A549 (cell line): ENCODE measurements around the gene NKAIN2. TPM values are rescaled to one million over a fixed set of nuclear protein-coding genes. Genes with fewer than 3 reads are reported as not detected.

Experiments used
- ATAC-seq, 2 experiments: fragments of 200-7000 bp in 1 of 2; fragments of >200 bp in 1 of 2; cut with Nextera tagmentation in 1 of 2; cut with Tn5 transposase in 1 of 2; 3 replicates each; pipeline versions ENCODE4 v1.8.0 to v1.9.1; 2018 to 2020; ENCODE audit warnings: mild to moderate bottlenecking in 1 of 2, moderate library complexity in 1 of 2
- CTCF ChIA-PET: fragments of 300-600 bp; sonication (Branson Sonifier 250); formaldehyde crosslinking; extraction: SDS; loops from one replicate; lab custom pipeline; 2021; ENCODE audit warnings: antibody characterized with exemption, inconsistent platforms; lab: Yijun Ruan, JAX
- POLR2A ChIA-PET: fragments of 350-600 bp; formaldehyde crosslinking; extraction: SDS; loops from one replicate; lab custom pipeline; 2021; ENCODE audit warnings: antibody characterized with exemption, inconsistent platforms; lab: Yijun Ruan, JAX
- DNase-seq, 2 experiments: peaks; one replicate each; pipeline versions ENCODE4 v3.0.0 to v3.0.0-alpha.2; 2011 to 2016; ENCODE audit warnings: low read depth in 1 of 2, low spot score in 1 of 2
- FAIRE-seq: peaks from 2 replicates; lab custom pipeline; 2011; peaks lifted over from hg19 to GRCh38; lab: Jason Lieb, UNC
- H3K27ac ChIP-seq, 2 experiments: fragments of >200 bp; sonication (Bioruptor Twin); formaldehyde crosslinking; 3 replicates each; pipeline ENCODE4 v1.5.1; 2016 to 2017
- H3K4me1 ChIP-seq: fragments of >200 bp; sonication (Bioruptor Twin); formaldehyde crosslinking; 3 replicates; pipeline ENCODE4 v1.6.1; 2016
- H3K4me2 ChIP-seq: fragments of >200 bp; sonication (Bioruptor Twin); formaldehyde crosslinking; 3 replicates; pipeline ENCODE4 v1.6.1; 2016
- H3K4me3 ChIP-seq: fragments of >200 bp; sonication (Bioruptor Twin); formaldehyde crosslinking; 3 replicates; pipeline ENCODE4 v1.5.1; 2016
- H3K9me3 ChIP-seq: fragments of >200 bp; sonication (Bioruptor Twin); formaldehyde crosslinking; 3 replicates; pipeline ENCODE4 v1.6.1; 2016
- BHLHE40 ChIP-seq: IDR thresholded peaks from 2 replicates; pipeline ENCODE4 v1.6.1; 2012; ENCODE audit warnings: low read depth, low read length, inconsistent platforms
- CHD2 ChIP-seq: fragments of 150-350 bp; IDR thresholded peaks from 2 replicates; pipeline ENCODE4 v1.6.1; 2014; ENCODE audit warnings: low read length; ENCODE audit not compliant: partially characterized antibody
- CHD4 ChIP-seq: fragments of 200-600 bp; sonication (generic); IDR thresholded peaks from 2 replicates; pipeline ENCODE4 v1.6.1; 2016; ENCODE audit warnings: antibody characterized with exemption, mild to moderate bottlenecking, borderline replicate concordance
- EHF ChIP-seq: fragments of 250-450 bp; sonication (Bioruptor Pico); IDR thresholded peaks from 2 replicates; pipeline ENCODE4 v1.5.0; 2020; ENCODE audit warnings: mild to moderate bottlenecking
- FOSB ChIP-seq: fragments of 250-450 bp; sonication (Bioruptor Pico); IDR thresholded peaks from 2 replicates; pipeline ENCODE4 v1.5.0; 2020; ENCODE audit warnings: mild to moderate bottlenecking, moderate library complexity
- GATA3 ChIP-seq: IDR thresholded peaks from 2 replicates; pipeline ENCODE4 v1.6.1; 2012; ENCODE audit warnings: borderline replicate concordance
- HES2 ChIP-seq: fragments of >200 bp; sonication (Bioruptor Twin); formaldehyde crosslinking; IDR thresholded peaks from 2 replicates; pipeline ENCODE4 v1.6.1; 2016
- HEYL ChIP-seq: fragments of 250-450 bp; sonication (Bioruptor Pico); IDR thresholded peaks from 2 replicates; pipeline ENCODE4 v1.8.0; 2021; ENCODE audit warnings: mild to moderate bottlenecking, moderate library complexity
- HOXB13 ChIP-seq: fragments of 250-450 bp; sonication (Bioruptor Pico); IDR thresholded peaks from 2 replicates; pipeline ENCODE4 v1.5.0; 2020; ENCODE audit warnings: low read depth, mild to moderate bottlenecking, moderate library complexity
- JUN ChIP-seq, 2 experiments: fragments of >200 bp; sonication (Bioruptor Twin); formaldehyde crosslinking; IDR thresholded peaks; 2 replicates in 1 of 2; 3 replicates in 1 of 2; pipeline ENCODE4 v1.6.1; 2016 to 2017
- JUNB ChIP-seq: fragments of >200 bp; sonication (Bioruptor Twin); formaldehyde crosslinking; IDR thresholded peaks from 2 replicates; pipeline ENCODE4 v1.6.1; 2016
- KDM1A ChIP-seq: fragments of 200-600 bp; sonication (generic); IDR thresholded peaks from 2 replicates; pipeline ENCODE4 v1.6.1; 2016; ENCODE audit warnings: low read depth, mild to moderate bottlenecking
- KDM5A ChIP-seq: fragments of 200-600 bp; sonication (generic); IDR thresholded peaks from 2 replicates; pipeline ENCODE4 v1.6.1; 2016; ENCODE audit warnings: antibody characterized with exemption, mild to moderate bottlenecking
- MAFK ChIP-seq: fragments of 450-650 bp; IDR thresholded peaks from 2 replicates; pipeline ENCODE4 v1.6.1; 2014; ENCODE audit not compliant: partially characterized antibody
- MAZ ChIP-seq: fragments of 150-350 bp; IDR thresholded peaks from 2 replicates; pipeline ENCODE4 v1.6.1; 2014; ENCODE audit warnings: antibody characterized with exemption, low read depth, low read length, borderline replicate concordance
- NFE2L2 ChIP-seq: fragments of 150-350 bp; conservative IDR thresholded peaks from 2 replicates; pipeline ENCODE4 v1.6.1; 2014; ENCODE audit warnings: low read length
- PHF8 ChIP-seq: fragments of 200-600 bp; sonication (generic); IDR thresholded peaks from 2 replicates; pipeline ENCODE4 v1.6.1; 2016; ENCODE audit warnings: low read depth, mild to moderate bottlenecking, antibody characterized with exemption, moderate library complexity, borderline replicate concordance
- RAD21 ChIP-seq, 2 experiments: fragments of >200 bp in 1 of 2; sonication (Bioruptor Twin) in 1 of 2; formaldehyde crosslinking in 1 of 2; IDR thresholded peaks in 1 of 2; conservative IDR thresholded peaks in 1 of 2; 2 replicates in 1 of 2; 3 replicates in 1 of 2; pipeline ENCODE4 v1.6.1; 2012 to 2018; ENCODE audit warnings: inconsistent platforms in 1 of 2
- RFX5 ChIP-seq: fragments of 450-650 bp; IDR thresholded peaks from 2 replicates; pipeline ENCODE4 v1.7.1; 2014; ENCODE audit warnings: antibody characterized with exemption, mild to moderate bottlenecking, moderate library complexity
- SREBF2 ChIP-seq: fragments of 450-650 bp; IDR thresholded peaks from 2 replicates; pipeline ENCODE4 v1.6.1; 2014; ENCODE audit warnings: mild to moderate bottlenecking, moderate library complexity
- TFCP2L1 ChIP-seq: fragments of 250-450 bp; sonication (Bioruptor Pico); IDR thresholded peaks from 2 replicates; pipeline ENCODE4 v1.5.0; 2021; ENCODE audit warnings: mild to moderate bottlenecking
- USF2 ChIP-seq: fragments of 450-650 bp; IDR thresholded peaks from 2 replicates; pipeline ENCODE4 v1.6.1; 2014; ENCODE audit warnings: antibody characterized with exemption
- ZC3H11A ChIP-seq: fragments of 450-650 bp; IDR thresholded peaks from 2 replicates; pipeline ENCODE4 v1.6.1; 2014; ENCODE audit warnings: antibody characterized with exemption, mild to moderate bottlenecking
- ZFP36 ChIP-seq: fragments of 450-650 bp; IDR thresholded peaks from 2 replicates; pipeline ENCODE4 v1.6.1; 2014; ENCODE audit warnings: borderline replicate concordance; ENCODE audit not compliant: partially characterized antibody
- ZNF302 ChIP-seq: fragments of 250-450 bp; sonication (Bioruptor Pico); IDR thresholded peaks from 2 replicates; pipeline ENCODE4 v1.9.0; 2021; ENCODE audit warnings: inconsistent platforms, mild to moderate bottlenecking, moderate library complexity
- ZSCAN20 ChIP-seq: fragments of 250-450 bp; sonication (Bioruptor Pico); IDR thresholded peaks from 2 replicates; pipeline ENCODE4 v1.8.0; 2022; ENCODE audit warnings: mild to moderate bottlenecking, moderate library complexity
- WGBS: methylation state at CpG from one replicate; pipeline ENCODE4 v1.1.6; 2017; ENCODE audit errors: missing lambda C conversion rate; 5-methylcytosine and 5-hydroxymethylcytosine counted together
- polyA plus RNA-seq, 4 experiments: library from polyadenylated mRNA; depleted of rRNA in 3 of 4; stranded (reverse); fragments of >200 nt; fragmentation: RNase III in 1 of 4; extraction: RNeasy Plus Mini Kit Qiagen cat#74134 plus additional on column Dnase treatment in 1 of 4; gene quantifications; 2 replicates in 3 of 4; 3 replicates in 1 of 4; pipeline ENCODE4 v1.2.3, GENCODE V29; 2011 to 2017
- TF ChIP-seq, protein P1 (sequence below): IDR thresholded peaks from 2 replicates; pipeline ENCODE4 v1.6.1; 2012; ENCODE audit warnings: low read depth, borderline replicate concordance
- TF ChIP-seq, protein P2 (sequence below): IDR thresholded peaks from 2 replicates; pipeline ENCODE4 v1.6.1; 2012

NKAIN2 gene
- polyA plus RNA-seq, 2 of the 4 experiments (the other 2 are of a cell fraction), result not detected

GRCh38 chr6:124677874-124678273 lies 874.2 kb downstream of the NKAIN2 start (continued):
- TF ChIP-seq USF2, result no peak

DNA sequence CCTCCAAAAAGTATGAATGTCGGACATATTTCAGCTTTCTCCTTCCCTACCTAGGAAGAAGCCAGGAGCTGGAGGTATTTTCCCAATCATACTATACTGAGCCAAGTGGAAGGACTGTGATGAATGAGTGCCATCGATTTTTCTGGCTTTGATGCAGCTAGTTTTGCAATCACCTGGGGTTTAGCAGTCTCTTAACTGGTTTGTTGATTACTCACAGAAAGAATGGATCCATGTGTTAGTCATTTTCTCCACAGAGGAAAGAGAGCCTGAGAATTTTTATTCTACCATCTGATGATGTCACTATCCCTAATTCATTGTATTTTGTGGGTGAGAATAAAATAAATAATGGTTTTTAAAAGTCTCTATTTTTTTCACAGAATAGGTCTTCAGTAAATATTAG lies 875.7 kb downstream of the NKAIN2 start:
- FAIRE-seq (no peak), DNase-seq (no peak), ATAC-seq (no peak)
- no peak overlapping the region for H3K4me2 ChIP-seq
- ChIA-PET CTCF (no interaction called here), POLR2A (no interaction called here)
- H3K27ac ChIP-seq, result no peak overlapping the region
- no peak overlapping the region for H3K4me3 ChIP-seq
- no peaks in the 10 kb centered on the region for H3K9me3 ChIP-seq
- no peak for TF ChIP-seq EHF (CRISPR knock-in tag)
- TF ChIP-seq KDM1A, result no peak
- TF ChIP-seq, protein P1, sequence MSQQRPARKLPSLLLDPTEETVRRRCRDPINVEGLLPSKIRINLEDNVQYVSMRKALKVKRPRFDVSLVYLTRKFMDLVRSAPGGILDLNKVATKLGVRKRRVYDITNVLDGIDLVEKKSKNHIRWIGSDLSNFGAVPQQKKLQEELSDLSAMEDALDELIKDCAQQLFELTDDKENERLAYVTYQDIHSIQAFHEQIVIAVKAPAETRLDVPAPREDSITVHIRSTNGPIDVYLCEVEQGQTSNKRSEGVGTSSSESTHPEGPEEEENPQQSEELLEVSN, result no peak
- no peaks in the 10 kb centered on the region for H3K4me1 ChIP-seq
- WGBS, result 25% methylated on average over 2 of the region's 2 CpGs

DNA sequence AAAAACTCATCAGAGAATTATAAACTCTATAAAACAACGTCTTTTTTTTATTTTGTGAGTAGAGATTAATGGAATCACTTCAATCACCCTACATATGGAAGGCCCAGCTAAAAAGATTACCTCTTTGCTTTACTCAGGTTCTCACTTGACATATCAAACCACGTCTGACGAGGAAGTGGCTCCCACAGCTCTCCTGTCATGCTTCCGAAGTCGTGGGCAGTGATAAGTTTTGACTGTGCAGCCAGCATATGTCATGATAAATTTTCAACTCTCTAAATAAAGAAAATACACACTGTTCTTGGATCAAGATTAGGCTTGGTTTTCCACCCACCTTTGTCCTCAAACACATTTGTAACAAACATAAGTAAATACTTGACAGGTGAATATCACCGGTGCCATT lies 879.1 kb downstream of the NKAIN2 start:
- DNase-seq, result no peak
- 3% methylated on average over 6 of the region's 6 CpGs for WGBS
- FAIRE-seq, result no peak
- no peak for ATAC-seq
- H3K27ac ChIP-seq, result no peak overlapping the region
- H3K4me1 ChIP-seq, result no peaks in the 10 kb centered on the region
- no peak for TF ChIP-seq HOXB13 (CRISPR knock-in tag)
- no peak for TF ChIP-seq JUNB
- no peak for TF ChIP-seq ZNF302 (CRISPR knock-in tag)
- no peak for TF ChIP-seq TFCP2L1 (CRISPR knock-in tag)
- TF ChIP-seq FOSB (CRISPR knock-in tag), result no peak
- TF ChIP-seq CHD2, result no peak
- TF ChIP-seq CHD4, result no peak
- no peak for TF ChIP-seq ZFP36
- TF ChIP-seq USF2, result no peak
- TF ChIP-seq MAZ, result no peak
- no peak for TF ChIP-seq ZC3H11A
- no peak for TF ChIP-seq ZSCAN20 (CRISPR knock-in tag)
- TF ChIP-seq RFX5, result no peak
- no peak for TF ChIP-seq HEYL (CRISPR knock-in tag)
- POLR2A ChIA-PET, result no interaction called here
- CTCF ChIA-PET, result interaction anchor here (0.6 kb wide), 1 partner anchor 485 kb away, joined by 3 read pairs; no protein-coding TSS in a partner anchor
- H3K4me3 ChIP-seq, result no peak overlapping the region
- no peaks in the 10 kb centered on the region for H3K9me3 ChIP-seq
- H3K4me2 ChIP-seq, result no peak overlapping the region

DNA sequence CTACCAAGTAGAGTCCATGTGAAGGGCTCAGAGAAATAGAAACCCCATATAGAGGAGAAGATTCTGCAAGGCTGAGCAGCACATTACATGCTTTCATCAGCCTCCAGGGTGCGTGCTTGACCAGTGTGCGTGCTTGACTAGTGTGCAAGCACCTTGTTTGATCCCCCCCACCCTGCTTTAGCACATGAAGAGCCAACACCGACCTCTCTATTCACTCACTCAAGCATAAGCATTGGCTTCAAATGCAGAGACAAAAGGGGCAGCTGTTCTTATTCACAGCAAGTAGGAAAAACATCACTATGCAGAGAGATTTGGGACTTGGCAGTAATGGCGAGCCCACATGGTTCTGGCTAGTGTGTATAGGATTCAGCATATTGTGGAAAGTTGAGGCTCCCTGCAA lies 879.8 kb downstream of the NKAIN2 start:
- DNase-seq (no peak), FAIRE-seq (no peak), ATAC-seq (no peak)
- TF ChIP-seq, protein P2, sequence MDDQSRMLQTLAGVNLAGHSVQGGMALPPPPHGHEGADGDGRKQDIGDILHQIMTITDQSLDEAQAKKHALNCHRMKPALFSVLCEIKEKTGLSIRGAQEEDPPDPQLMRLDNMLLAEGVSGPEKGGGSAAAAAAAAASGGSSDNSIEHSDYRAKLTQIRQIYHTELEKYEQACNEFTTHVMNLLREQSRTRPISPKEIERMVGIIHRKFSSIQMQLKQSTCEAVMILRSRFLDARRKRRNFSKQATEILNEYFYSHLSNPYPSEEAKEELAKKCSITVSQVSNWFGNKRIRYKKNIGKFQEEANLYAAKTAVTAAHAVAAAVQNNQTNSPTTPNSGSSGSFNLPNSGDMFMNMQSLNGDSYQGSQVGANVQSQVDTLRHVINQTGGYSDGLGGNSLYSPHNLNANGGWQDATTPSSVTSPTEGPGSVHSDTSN, result no peak
- TF ChIP-seq JUN (IDR thresholded peaks at IDR 0.05), result no peak
- TF ChIP-seq RAD21 (conservative IDR thresholded peaks at IDR 0.05 in 1 of 2, IDR thresholded peaks at IDR 0.05 in 1 of 2), result no peak
- TF ChIP-seq PHF8, result no peak
- no peak for TF ChIP-seq BHLHE40
- no peak for TF ChIP-seq GATA3
- no peak for TF ChIP-seq HOXB13 (CRISPR knock-in tag)
- no peak for TF ChIP-seq HES2
- TF ChIP-seq ZSCAN20 (CRISPR knock-in tag), result no peak
- no peak for TF ChIP-seq KDM5A
- no peak for TF ChIP-seq SREBF2
- no peak for TF ChIP-seq MAFK
- no peak for TF ChIP-seq NFE2L2
- H3K9me3 ChIP-seq, result no peaks in the 10 kb centered on the region
- no peak overlapping the region for H3K4me2 ChIP-seq
- no peak overlapping the region for H3K27ac ChIP-seq
- 2% methylated on average over 3 of the region's 4 CpGs for WGBS
- H3K4me3 ChIP-seq, result no peak overlapping the region
- no peaks in the 10 kb centered on the region for H3K4me1 ChIP-seq
- ChIA-PET POLR2A (no interaction called here), CTCF (no interaction called here)
